Colonic mucosa (tissue), 4 donors: Measurements from ENCODE around the gene RCOR2. TPM values are rescaled to one million over a fixed set of nuclear protein-coding genes. Genes with fewer than 3 reads are reported as not detected.

ENCODE experiments used
- DNase-seq: peaks from one replicate; pipeline ENCODE4 v3.0.0-alpha.2; 2020
- H3K27ac ChIP-seq: fragments of 200-600 bp; one replicate; pipeline ENCODE4 v1.8.0; 2021
- H3K27me3 ChIP-seq: fragments of 200-600 bp; one replicate; pipeline ENCODE4 v1.8.0; 2021
- H3K36me3 ChIP-seq: fragments of 200-600 bp; one replicate; pipeline ENCODE4 v1.8.0; 2021
- H3K4me1 ChIP-seq: fragments of 200-600 bp; one replicate; pipeline ENCODE4 v1.8.0; 2021; ENCODE audit warnings: mild to moderate bottlenecking
- H3K4me3 ChIP-seq: fragments of 200-600 bp; one replicate; pipeline ENCODE4 v1.8.0; 2021
- H3K9ac ChIP-seq, 2 donors: one replicate each; pipeline ENCODE4 v1.7.0; 2013; ENCODE audit warnings: control low read depth in 2 of 2, low read depth in 2 of 2, low read length in 2 of 2
- H3K9me3 ChIP-seq: fragments of 200-600 bp; one replicate; pipeline ENCODE4 v1.8.0; 2021
- intact Hi-C: fragments of 100-400 bp; cut with DNase I; formaldehyde crosslinking; loops from one replicate; pipeline ENCODE4 v1.14.1; 2022
- total RNA-seq, 2 donors: library from RNA; stranded (reverse); fragmentation: NEBNext Ultra II Directional in 1 of 2; extraction: Animal tissue kit (Norgen Biotek cat#: 25700) in 1 of 2; gene quantifications; one replicate each; pipeline ENCODE4 v1.2.1, GENCODE V29; 2021
- TF ChIP-seq, protein P1 (sequence below): fragments of 200-600 bp; IDR thresholded peaks from one replicate; pipeline ENCODE4 v1.8.0; 2022; ENCODE audit warnings: antibody characterized with exemption, mild to moderate bottlenecking
- donor health status: healthy.
- donor health status: DM: no; HTN: no; CAD: no.
- donor health status: DM: no; HTN: no; CAD: no.

RCOR2 gene
- total RNA-seq, 2 donors from 2014 or later: 4.8 to 5.2 TPM

DNA sequence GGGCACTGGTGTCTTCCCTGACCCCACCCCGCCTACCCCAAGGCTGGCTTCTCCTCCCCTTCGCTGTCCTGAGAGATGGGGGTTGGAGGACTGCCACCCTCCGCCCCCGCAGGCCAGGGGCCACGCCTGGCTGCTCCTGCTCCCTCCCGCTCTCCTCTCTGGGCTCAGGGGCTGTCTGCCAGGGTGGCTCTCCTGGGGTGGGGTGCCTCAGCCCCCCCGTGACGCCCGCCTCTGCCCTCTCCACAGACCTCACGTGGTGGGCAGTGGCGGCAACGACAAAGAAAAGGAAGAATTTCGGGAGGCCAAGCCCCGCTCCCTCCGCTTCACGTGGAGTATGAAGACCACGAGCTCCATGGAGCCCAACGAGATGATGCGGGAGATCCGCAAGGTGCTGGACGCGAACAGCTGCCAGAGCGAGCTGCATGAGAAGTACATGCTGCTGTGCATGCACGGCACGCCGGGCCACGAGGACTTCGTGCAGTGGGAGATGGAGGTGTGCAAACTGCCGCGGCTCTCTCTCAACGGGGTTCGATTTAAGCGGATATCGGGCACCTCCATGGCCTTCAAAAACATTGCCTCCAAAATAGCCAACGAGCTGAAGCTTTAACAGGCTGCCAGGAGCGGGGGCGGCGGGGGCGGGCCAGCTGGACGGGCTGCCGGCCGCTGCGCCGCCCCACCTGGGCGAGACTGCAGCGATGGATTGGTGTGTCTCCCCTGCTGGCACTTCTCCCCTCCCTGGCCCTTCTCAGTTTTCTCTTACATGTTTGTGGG lies 8.1 kb downstream of the RCOR2 start:
- H3K36me3 ChIP-seq: peaks cover 24% of the 10 kb centered on the region
- no peaks in the 10 kb centered on the region for H3K27me3 ChIP-seq
- no peak overlapping the region for H3K9ac ChIP-seq
- DNase-seq: no peak
- intact Hi-C loops: loop anchor here (5.0 kb wide), 1 partner anchor 72 kb away; the partner anchor contains the start of gene MARK2
- H3K4me3 ChIP-seq: no peak overlapping the region
- no peak overlapping the region for H3K27ac ChIP-seq
- no peaks in the 10 kb centered on the region for H3K9me3 ChIP-seq
- TF ChIP-seq, protein P1, sequence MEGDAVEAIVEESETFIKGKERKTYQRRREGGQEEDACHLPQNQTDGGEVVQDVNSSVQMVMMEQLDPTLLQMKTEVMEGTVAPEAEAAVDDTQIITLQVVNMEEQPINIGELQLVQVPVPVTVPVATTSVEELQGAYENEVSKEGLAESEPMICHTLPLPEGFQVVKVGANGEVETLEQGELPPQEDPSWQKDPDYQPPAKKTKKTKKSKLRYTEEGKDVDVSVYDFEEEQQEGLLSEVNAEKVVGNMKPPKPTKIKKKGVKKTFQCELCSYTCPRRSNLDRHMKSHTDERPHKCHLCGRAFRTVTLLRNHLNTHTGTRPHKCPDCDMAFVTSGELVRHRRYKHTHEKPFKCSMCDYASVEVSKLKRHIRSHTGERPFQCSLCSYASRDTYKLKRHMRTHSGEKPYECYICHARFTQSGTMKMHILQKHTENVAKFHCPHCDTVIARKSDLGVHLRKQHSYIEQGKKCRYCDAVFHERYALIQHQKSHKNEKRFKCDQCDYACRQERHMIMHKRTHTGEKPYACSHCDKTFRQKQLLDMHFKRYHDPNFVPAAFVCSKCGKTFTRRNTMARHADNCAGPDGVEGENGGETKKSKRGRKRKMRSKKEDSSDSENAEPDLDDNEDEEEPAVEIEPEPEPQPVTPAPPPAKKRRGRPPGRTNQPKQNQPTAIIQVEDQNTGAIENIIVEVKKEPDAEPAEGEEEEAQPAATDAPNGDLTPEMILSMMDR: no peak
- H3K4me1 ChIP-seq: no peaks in the 10 kb centered on the region

DNA sequence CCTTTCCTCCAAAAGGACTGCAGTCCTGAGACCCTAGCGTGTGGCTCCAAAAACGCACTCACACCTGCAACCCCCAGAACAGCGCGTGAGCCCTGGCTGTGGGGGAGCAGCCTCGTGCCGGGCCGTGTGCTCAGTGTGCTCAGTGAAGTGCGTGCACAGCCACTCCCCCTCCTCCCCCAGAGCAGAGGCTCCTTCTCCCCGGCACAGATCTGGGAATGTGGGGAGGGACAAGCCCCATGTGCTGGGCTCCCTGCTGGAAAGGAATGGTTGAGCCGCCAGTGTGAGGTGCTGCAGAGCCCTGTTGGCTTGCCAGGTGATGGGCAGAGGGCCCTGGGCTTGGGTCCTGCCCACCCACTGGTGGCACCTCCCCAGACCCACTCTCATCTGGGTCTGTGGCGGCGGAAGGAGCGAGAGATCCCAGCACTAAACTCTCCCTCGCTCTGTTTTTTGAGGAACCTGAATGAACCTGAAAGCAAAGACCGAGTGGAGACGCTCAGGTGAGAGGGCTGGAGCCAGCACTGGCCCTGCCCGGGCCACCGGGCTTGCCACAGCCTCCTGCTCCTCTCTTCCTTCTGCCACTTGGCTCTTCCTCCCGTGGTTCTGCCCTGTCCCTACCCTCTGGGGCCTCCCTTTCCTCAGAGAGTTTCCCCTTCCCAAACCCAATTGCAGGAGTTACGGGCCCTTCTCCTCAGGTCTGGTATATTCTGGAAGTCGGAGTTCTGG lies 9.0 kb downstream of the RCOR2 start:
- no peaks in the 10 kb centered on the region for H3K4me1 ChIP-seq
- intact Hi-C loops: loop anchor here (5.0 kb wide), 1 partner anchor 71 kb away; the partner anchor contains the start of gene MARK2
- no peaks in the 10 kb centered on the region for H3K9me3 ChIP-seq
- H3K27me3 ChIP-seq: no peaks in the 10 kb centered on the region
- no peak overlapping the region for H3K27ac ChIP-seq
- H3K36me3 ChIP-seq: peaks cover 31% of the 10 kb centered on the region
- DNase-seq: no peak
- TF ChIP-seq, protein P1: no peak
- no peak overlapping the region for H3K9ac ChIP-seq
- H3K4me3 ChIP-seq: no peak overlapping the region

DNA sequence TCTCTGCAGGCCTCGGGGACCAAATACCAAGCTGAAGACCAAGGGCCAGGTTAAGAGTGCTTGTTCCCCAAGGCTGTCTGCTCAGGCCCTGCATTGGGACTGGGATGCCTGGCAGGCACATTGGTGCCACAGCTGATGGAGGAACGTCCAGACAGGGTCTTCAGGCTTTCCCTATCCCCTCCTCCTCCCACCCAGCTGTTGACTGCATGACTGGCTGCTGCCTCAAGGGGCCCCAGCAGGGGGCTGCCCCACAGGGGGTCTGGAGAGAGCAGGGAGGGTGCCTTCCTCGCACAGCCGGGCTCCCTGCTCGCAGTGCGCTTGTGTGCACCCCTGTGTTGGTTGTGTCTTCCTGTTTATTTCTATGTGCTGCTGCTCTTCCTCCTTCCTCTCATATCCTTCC lies 9.9 kb downstream of the RCOR2 start:
- intact Hi-C loops: loop anchor here (5.0 kb wide), 1 partner anchor 70 kb away; the partner anchor contains the start of gene MARK2
- H3K4me1 ChIP-seq: no peaks in the 10 kb centered on the region
- TF ChIP-seq, protein P1: no peak
- no peak overlapping the region for H3K27ac ChIP-seq
- peaks cover 40% of the 10 kb centered on the region for H3K36me3 ChIP-seq
- H3K9ac ChIP-seq: no peak overlapping the region
- no peak for DNase-seq
- no peak overlapping the region for H3K4me3 ChIP-seq
- H3K27me3 ChIP-seq: no peaks in the 10 kb centered on the region
- no peaks in the 10 kb centered on the region for H3K9me3 ChIP-seq

DNA sequence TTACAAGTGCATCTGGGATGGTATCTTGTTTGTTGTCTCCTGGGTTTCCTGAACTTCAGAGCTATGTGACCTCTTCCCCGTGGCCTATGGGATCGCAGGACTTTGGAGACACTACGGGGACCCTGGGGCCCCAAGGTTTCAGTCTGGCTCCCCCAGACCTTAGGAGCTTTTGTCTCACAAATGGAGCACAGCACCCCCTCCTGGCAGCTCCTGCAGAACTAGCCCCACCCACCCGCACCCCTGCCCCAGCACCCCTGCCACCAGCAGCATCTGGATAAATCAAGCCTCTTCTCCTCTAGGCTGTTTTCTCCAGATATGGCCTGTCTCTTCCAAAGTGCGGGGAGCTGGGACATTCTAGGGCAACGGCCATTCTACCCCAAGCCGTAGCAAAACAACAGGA lies 10.4 kb downstream of the RCOR2 start:
- Histone ChIP-seq H3K36me3 (peaks cover 40% of the 10 kb centered on the region), H3K9me3 (no peaks in the 10 kb centered on the region), H3K9ac (no peak overlapping the region), H3K27me3 (no peaks in the 10 kb centered on the region), H3K4me3 (no peak overlapping the region), H3K27ac (no peak overlapping the region), H3K4me1 (no peaks in the 10 kb centered on the region)
- intact Hi-C loops: loop anchor here (5.0 kb wide), 1 partner anchor 69 kb away; the partner anchor contains the start of gene MARK2
- TF ChIP-seq, protein P1: peak; percentile 25
- no peak for DNase-seq

DNA sequence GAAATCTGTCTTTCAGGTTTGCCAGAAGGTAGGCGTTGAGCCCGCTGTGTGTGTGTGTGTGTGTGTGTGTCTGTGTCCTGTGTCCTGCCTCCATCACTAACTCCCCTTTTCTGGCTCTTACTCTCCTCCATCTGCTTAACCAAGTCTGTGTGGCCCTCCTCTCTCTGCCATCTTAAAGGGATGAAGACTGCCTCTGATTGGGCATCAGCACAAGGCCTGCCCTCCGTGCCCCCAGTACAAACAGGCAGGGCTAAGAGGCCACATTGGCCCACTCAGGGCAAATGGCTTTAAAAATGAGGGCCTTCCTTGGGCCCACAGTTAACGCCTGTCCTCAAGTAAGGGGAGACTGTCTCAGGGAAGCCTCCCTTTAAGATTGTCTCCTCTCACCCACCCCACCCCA lies 10.9 kb downstream of the RCOR2 start:
- Histone ChIP-seq H3K9ac (no peak overlapping the region), H3K9me3 (no peaks in the 10 kb centered on the region), H3K4me3 (no peak overlapping the region), H3K27me3 (no peaks in the 10 kb centered on the region), H3K4me1 (no peaks in the 10 kb centered on the region), H3K27ac (no peak overlapping the region), H3K36me3 (peaks cover 40% of the 10 kb centered on the region)
- DNase-seq: no peak
- intact Hi-C loops: loop anchor here (5.0 kb wide), 1 partner anchor 69 kb away; the partner anchor contains the start of gene MARK2
- TF ChIP-seq, protein P1: no peak
